ENCODE measurements around the gene F7.
"Not testable (repeated sequence)": the region's sequence is repeated elsewhere in the genome, so short reads cannot be mapped to it uniquely, and the experiment has no call there.

The F7 gene

DNA sequence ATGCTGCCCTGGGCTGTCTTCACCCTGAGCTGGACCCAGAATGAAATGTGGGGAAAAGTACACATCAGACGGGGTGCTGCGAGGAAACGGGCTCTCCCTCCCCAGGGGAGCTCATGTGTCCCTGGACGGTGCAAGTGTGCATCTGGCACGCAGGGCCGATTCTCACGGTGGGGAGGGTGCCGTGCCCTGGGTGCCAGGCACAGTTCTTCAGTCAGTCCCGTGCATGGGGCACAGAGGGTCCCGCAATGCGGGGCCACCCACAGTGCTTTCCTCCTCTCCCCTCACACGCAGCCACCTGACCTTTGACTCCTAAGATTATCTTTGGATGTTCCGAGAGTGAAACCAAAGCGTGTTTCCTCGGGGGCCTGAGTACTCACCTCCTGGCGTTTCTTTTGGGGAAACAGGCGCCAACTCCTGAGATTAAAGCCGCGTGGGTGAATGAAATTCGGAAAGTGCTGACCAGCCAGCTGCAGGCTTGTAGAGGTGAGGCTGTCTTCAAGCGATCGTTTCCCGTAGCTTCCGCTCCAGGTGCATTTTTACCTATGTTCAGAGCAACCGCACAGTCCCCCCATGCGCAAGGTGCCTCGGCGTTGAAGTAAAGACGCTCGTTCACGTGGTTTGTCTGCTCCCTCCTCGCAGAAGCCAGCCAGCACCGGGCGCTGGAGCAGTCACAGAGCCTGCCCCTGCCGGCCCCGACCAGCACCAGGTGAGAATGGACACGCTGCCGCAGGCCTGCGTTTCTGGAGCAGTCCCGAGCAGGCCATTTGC, 17.5 kb upstream of the F7 start:
- no peak for DNase-seq

GRCh38 chr13:113088691-113089020, 16.9 kb upstream of the F7 start:
- no peak for DNase-seq

GRCh38 chr13:113089693-113090414, 15.7 kb upstream of the F7 start:
- DNase-seq = no peak

GRCh38 chr13:113090415-113090770, 15.2 kb upstream of the F7 start:
- DNase-seq = no peak

- DNase-seq = no peak
These were observed 14.8 kb upstream of the F7 start for GRCh38 chr13:113090806-113091205.

- no peak for DNase-seq
These were observed 14.3 kb upstream of the F7 start for GRCh38 chr13:113091211-113091771.

DNA sequence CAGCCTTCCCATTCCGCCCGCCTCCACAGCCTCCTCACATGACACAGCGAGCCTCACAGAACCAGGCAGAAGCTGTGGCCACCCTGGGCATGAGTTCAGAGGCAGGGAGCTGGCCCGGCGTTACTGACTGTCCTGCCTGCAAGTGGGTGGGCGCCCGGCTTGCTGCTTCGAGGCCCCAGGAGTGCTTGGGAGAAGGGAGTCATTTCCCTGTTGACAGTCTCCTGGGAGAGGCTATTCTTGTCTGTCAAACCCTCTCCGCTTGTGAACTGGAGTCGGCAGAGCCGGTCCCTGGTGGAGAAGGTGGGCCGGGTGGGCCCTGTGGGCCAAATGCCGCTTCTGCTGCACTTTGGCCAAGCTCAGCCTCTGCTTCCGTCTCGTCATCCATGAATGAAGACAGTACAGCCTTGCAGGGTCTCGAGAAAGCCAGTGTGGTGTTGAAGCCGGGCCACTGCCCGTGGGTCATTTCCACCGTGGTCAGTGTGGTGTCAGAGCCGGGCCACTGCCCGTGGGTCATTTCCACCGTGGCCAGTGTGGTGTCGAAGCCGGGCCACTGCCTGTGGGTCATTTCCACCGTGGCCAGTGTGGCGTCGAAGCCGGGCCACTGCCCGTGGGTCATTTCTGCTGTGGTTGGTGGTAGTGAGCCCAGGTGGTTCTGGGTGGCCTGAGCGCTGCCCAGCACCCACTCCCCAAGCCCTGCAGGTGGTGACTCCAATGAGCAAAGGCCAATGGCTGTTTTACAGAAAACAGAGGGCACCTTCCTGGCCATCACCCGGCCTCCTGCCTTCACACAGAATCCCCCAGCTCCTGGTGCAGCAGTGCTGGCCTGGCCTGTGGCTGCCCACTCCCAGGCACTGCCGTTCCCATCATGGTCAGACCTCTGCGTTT, 13.5 kb upstream of the F7 start:
- DNase-seq = no peak

- DNase-seq = no peak
These were observed 12.6 kb upstream of the F7 start for GRCh38 chr13:113092776-113093579.

DNA sequence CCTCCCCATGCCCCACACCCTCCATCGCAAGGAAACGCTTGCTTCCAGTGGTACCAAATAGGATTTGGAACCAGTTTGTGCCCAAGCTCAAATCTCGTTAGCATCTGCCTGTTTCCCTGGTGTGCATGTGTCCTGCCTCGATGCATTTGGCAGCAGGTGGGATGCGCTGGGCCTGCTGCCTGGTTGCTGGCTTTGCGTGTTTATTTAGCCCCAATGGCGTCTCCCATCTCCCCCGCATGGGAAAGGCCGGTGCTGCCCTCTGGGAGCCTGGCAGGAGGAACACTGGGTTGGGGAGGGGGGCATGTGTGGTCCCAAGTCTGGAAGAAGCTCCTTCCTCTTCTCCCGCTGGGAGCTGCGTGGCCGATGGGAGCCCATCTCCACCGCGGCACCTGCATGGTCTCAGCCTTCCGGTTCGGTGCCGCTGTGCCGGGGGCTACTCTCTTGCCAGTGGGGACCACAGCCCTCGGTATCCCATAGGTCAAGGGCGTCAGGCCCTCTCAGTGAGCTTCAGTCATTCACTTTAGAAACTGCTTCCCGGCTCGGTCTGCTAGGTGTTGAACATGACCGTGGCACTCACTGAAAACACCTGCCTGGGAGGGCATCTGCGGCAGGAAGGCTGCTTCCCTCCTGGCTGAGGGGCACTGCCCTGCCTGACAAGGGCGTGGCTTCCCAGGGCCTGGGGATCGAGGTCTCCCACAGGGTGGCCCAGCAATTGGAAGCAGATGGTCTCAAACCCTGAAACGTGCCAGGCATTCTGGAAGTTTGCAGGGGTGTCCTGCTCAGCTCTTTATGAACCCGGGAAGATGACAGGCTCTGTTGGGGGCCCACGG, 11.8 kb upstream of the F7 start:
- no peak for DNase-seq

GRCh38 chr13:113094410-113094800, 11.2 kb upstream of the F7 start:
- DNase-seq = no peak

- no peak for DNase-seq
These were observed 10.2 kb upstream of the F7 start for GRCh38 chr13:113095146-113096051.

DNA sequence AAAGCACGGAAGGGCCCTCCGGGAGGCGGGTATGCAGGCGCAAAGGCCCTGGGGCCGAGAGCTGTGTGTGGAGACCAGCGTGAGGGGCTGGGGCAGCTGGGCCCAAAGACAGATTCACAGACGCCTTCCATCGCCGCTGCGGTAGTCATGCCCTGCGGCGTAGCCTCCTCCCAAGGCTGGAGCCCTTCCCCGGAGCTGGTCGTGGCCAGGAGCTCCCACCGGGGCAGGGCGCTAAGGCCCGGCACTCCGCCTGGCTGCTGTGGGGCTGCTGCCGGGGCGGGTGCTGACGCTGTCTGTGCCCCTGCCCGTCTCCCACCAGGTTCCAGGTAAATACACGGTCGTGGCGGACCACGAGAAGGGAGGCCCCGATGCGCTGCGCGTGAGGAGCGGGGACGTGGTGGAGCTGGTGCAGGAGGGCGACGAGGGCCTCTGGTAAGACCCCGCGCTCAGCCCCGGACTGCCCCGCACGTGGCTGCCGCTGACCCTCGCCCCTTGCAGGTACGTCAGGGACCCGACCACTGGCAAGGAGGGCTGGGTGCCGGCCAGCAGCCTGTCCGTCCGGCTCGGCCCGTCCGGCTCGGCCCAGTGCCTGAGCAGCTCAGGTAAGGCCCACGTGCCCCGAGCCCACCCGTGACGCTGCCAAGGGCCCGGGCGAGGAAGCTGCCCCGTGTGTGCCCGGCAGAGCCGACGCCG, 9.4 kb upstream of the F7 start:
- no peak for DNase-seq

- no peak for DNase-seq
These were observed 8.8 kb upstream of the F7 start for GRCh38 chr13:113096745-113097305.

DNA sequence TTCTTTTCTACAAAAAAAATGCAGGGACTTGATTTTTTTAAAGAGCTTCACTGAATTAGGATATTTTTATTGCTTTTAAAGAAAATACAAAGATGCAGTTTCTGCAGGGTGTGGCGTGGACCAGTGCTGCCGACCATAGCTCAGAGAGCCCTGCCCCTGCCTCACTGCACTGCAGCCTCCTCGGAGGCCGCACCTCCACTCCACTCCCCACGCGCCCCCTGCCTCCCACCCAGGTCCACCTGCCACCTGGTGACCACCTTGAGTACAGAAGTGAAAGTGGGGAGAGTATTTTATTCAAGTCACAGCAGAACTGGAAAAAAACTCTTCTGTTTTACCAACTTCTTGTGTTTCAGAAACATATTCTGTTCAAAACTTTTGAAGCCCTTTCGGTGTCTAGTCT, 7.9 kb upstream of the F7 start:
- DNase-seq = no peak

GRCh38 chr13:113098162-113098732, 7.3 kb upstream of the F7 start:
- DNase-seq = no peak

DNA sequence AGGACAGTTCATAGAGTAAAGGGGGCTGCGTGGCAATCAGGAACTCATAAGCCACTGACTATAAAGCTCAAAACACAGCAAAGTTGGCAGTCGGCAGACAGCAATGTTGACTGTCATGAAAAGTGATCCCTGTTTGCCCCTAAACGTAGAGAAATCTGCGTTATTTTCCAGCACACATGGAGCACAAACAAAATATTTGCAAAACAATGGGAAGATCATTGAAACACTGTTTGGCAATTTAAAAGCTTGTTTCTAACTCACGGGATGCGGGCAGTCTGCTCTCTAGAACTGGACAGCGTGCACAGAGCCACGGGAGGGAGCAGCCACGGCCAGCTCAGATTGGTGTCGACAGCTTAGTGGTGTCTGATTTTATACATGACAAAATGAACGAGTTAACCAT, 6.4 kb upstream of the F7 start:
- DNase-seq = no peak

- DNase-seq = not testable (repeated sequence)
These were observed 3.3 kb upstream of the F7 start for GRCh38 chr13:113102302-113102701.

- no peak for DNase-seq
These were observed 2.9 kb upstream of the F7 start for GRCh38 chr13:113102727-113103126.

GRCh38 chr13:113103646-113104045, 1.9 kb upstream of the F7 start:
- no peak for DNase-seq
